CD4-positive, alpha-beta T cell treated with Interferon gamma for 1 hour (primary cell): ENCODE data around the gene OGA.

Experiments used
- DNase-seq: peaks from one replicate; pipeline ENCODE4 v3.0.0-alpha.2; 2020

The OGA gene

DNA sequence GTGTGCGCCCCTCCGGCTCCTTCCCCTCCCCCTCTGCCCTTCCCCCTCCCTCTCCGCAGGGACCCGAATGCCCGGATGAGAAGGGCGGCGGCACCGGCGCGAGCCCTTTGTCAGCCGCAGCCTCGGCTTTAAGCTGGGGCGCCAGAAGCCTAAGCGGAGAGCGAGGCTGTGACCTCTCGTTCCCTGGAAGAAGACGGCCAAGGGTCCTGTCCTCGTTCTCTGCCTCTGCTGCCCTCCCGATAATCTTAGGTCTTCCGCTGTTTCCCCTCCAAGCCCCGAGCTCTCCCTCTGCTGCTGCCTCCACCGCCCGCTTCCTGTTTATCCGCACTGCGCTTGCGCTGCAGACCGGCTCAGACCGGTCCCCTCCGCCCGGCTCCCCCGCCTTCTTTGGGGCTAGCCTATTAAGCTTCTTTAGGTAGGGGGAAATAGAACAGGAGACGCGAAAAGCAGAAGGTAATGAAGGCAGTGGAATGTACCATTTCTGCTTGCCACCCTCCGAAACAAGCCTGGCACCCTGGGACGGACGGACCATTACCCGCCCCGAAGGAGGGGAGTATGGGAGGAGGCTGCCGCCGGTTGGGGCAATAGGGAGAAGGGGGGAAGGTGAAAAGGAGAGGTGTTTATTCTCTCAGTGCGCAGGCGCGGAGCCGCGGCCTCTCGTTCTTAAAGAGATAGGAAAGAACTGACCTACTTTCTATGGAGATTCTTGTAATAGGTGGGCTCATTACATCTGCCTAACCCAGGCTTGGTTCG lies at the start of gene OGA:
OGA (minus strand) TSS at position 326 of the 753 bp plus-strand sequence. CDS start 422 bp downstream, outside the sequence.
- DNase-seq = peak; percentile 100

DNA sequence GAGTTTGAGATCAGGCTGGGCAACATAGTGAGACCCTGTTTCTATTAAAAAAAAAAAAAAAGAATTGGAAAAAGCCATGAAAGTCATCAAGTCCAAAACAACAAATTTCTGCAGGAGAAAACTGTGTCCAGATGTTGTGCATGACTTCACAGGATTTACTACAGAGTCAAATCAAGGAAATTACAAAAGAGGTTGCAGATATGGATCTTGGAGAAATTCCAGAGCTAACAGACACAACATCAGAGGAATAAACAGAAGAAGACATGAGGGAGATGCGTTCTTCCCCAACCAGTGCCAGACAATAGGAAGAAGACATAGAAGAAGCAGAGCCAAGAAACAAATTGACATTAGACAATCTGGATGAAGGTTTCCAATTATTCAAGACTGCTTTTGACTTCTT lies 49.7 kb upstream of the OGA start:
- no peak for DNase-seq

DNA sequence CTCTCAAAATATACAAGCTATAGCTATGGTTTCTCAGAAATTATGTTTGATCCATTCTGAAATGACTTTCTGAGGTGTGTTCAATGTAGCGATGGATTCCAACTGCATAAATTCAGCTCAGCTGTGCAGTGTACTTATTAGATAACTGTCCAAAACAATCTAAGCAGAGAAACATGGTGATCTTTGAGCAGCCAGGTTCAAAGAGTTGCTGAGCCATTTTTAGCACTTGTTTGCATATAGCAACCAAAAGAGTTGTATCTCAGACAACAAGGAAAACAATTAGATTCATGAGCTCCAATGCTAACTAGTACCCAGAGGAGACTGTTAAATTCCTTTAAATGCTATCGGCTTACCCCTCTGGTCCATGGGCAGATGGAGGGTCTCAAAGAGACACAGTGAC lies 41.3 kb upstream of the OGA start:
- DNase-seq = no peak

DNA sequence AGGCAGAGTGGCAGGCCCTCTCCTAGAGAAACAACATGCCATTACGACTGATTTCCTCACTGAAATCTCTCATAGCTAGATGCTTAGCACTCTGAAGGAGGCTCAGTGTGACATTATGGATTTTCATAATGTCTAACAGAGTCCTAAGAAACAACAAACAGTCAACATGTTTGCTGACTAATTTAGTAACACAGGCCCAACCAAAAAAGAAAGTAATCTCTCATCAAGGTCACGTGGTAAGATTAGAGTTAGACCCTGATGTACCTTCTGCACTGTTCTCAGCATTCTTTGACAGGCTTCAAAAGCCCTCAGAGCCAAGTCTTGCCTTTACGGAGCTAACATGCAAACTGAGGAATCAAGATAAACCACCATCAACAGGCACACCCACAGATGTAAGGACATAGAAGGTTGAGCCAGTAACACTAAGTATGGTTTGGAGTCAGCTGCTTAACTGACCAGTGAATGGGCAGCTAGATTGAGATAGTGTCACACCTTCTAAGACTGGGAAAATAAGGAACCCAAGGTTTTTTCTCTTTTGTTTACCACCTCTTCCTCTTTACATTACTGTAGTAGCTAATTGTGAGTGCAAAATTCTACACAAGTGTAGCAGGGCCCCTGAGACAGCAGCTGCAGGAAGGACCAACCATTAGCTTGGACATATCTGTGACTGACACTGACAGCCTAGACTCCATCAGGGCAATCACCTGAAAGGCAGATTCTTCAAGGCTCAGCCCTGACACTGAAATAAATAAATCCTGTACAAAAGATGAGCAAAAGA lies 40.7 kb upstream of the OGA start:
- no peak for DNase-seq

DNA sequence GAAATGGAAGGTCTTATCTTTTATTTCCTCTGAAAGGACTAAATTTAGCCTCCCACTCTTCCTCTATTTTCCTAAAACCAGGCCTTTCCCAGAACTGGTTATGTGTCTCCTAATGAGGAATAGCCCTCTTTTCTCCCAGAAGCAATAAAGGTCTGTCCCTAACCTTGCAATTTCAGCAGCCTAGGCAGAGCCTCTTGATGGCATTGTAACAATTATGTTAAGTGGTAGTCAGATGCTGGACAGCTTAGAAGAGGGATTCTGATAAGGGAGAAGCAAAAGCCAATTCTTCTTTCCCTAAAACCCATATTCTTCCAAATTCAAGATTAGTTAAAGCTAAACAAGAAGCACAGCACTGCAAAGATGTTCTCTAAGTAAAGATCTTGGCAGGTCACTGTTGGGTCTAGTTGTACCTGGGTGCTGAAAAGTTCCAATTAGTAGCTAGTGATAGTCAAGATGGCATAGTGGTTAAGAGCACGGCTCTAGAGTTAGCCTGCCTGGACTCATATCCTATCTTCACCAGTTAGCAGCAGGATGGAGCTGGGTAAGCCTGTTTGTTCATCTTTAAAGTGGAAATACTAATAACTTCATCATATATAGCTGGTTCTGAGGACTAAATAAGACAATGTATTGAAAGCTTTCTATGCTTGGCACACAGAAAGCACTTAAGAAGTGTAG lies 39.7 kb upstream of the OGA start:
- no peak for DNase-seq

DNA sequence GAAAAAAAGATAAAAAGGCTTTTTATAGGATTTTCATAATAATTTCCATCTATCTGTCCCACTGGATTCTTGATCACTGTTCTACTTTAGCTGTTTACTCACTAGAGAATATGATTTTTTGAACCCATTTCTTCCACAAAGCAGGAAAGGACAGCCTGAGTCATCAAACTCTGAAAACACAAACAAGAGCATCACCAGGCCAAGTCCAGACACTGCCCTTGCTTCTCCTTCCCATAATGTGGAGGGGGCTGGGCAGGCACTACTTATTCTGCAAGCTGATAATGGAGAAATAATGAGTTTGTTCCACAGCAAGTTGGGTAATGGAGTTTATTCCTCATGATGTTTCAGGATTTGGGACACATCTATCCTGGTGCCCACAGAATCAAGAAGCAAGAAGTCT lies 38.4 kb upstream of the OGA start:
- DNase-seq = no peak

DNA sequence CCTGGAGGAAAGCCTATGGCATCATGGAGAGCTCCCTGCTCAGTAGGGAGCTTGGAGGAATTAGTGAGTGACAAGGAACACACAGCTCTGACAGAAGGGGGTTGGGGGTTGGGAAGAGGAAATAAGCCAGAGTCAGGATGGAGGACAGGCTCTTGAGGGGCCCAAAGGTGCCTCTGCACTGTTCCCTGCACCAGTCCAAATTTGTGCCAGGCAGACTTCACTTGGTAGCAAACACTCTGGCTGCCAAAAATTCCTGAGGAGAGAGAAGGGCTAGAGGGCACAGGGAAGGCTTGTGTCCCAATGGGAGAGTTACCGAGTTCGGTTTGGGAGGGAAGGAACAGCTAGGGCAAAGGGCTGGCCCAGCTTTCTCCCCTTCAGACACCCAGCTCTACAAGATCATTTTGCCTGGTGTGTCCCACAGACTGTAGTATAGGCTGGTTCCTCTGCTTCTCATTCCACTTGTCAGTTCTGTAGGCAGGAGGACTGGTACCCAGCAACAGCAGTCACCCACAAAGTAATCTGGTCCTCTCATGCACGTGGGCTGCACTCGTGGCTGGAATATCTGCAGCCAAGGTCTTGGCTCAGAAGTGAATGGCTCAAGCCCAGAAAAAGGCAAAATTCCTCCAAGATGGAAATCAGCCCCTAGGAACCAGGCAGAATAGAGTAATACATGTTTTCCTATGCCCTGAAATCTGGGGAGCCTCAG lies 33.3 kb upstream of the OGA start:
- DNase-seq = no peak

DNA sequence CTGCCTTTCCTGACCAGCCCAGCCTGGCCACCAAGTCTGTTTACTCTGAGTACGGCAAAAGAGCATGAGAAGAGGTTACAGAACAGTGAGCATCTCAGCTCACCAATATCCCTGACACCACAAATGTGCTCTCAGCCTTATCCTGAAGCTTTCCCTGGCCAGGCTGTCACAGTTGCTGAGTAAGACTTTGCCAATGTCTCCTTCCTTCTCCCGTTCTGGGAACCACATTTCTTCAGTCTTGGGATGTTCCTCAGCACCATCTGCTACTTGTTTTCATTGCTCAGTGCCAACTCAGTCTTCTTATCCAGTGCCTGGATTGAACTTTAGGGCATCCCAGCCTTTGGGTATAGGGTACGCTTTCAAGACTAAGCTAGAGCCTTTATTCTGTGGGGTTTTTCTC lies 32.5 kb upstream of the OGA start:
- no peak for DNase-seq

DNA sequence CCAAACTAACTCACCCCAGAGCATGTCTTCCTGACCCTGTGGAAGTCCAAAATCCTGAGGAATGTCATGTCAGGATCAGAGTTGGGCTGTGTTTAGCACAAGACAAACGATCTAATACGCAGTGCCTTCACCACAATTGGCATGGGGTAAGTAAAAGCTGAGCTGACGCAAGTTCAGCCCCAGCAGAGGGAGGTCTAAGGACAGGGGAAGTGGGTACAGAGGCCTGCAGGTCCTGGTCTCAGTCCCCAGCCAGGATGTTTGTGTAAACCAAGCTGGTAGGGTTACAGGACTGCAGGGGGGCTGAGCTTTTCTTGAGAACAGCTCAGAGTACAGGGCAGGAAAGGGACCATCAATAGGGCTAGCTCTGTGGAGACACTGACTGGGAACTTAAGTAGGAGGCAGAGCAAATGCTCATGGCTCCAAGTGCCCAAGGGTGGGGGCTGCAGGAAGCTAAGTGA lies 30.7 kb upstream of the OGA start:
- DNase-seq = no peak

DNA sequence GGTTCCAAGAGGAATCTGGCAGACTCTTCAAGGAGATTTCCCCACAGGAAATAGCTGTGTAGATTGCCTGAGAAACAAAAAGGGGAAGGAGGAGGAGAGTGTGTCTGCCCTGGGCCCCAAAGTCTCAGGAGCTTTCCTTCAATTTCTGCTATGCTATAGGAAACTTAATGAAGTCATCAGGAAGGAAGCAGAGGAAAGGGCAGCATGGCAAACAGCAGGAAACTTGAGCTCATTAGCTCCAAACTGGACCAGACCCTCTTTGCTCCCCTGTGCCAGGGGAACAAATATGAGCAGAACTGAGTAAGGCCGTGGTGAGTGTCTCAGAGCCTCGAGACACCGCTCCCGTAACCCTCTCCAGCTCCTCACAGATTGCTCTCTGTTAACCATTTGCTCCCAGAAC lies 30.2 kb upstream of the OGA start:
- DNase-seq = no peak

DNA sequence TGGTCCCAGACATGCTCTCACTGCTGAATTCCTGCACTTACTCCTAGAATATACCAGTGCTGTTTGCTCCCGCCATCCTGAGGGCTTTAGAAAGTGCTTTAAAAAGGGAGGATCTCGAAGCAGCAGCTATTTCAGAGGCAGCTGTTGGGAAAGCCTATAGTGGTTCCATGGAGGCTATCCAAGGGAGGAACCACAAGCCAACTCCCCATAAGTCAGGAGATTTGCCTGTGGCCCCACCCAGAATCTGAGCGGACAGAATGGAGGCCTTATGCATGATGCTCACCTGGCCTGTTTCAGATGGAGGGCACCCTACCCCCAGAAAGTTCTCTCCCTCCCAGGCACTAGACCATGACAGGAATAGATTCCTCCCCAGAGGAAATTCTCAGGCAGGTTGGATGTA lies 27.6 kb upstream of the OGA start:
- no peak for DNase-seq

DNA sequence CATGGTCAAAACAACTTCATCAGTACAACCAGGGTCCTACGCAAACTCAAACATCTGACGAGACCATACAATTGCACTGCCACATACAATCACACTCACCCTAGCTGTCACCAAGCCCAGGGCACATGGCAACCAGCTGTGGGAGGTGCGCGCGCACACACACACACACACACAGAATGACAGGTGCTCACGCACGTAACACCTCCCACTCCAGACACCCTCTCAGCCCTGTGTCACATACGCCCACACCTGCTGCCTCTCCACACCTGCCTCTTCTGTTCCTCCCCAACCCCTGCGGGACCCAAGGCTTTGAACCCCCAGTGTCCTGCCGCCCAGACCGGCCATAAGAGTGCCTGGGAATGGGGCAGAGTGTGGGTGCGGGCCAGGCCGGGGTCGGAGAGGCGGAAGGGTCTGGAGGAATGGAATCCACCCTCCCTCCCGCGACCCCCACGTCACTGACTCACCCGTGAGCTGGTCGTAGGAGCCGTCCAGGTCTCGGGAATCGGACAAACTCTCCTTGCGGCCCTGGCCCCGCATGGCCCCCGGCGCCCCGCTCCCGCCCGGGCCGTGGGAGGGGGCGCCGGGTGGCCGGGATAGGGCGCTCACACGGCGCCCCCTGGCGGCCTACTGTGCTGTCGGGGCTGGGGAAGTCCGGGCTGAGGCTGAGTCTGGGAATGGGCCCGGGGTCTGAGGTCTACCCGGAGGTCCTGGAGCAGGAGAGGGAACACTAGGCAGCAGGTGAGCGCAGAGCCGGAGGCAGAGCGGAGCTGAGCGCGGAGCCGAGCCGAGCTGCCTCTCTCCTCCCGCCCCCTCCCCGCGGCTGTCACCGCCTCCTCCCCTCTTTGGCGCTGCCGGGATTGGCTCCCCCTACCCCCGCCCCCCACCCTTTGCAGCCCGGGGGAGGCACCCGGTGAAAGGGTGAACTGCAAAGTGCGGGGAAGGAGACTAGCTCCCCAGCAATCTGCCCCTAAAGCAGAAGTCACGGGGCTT lies 25.1 kb upstream of the OGA start, which contains the start of gene KCNIP2:
KCNIP2 (minus strand) TSS at position 769 of the 990 bp plus-strand sequence; CDS start at position 537, 232 bp downstream.
- DNase-seq = peak; percentile 75

DNA sequence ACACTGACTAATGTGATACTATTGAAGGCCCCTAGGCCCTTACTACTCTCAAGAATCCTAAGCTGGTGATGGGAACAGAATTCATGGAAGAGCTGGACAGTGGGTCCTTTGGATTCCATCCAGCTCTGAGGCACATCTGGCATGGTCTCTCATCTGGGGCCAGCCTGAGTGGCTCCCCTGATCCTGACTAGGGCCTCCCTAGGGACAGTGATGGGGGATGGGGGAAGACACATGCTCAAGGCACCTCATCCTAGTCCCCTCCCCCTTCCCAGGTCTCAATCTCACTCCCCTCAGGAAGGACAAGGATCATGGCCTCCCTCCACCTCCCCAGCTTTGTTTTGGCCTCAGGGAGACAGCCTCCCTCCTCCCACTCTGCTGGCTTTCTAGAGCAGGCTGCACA lies 23.6 kb upstream of the OGA start:
- no peak for DNase-seq

DNA sequence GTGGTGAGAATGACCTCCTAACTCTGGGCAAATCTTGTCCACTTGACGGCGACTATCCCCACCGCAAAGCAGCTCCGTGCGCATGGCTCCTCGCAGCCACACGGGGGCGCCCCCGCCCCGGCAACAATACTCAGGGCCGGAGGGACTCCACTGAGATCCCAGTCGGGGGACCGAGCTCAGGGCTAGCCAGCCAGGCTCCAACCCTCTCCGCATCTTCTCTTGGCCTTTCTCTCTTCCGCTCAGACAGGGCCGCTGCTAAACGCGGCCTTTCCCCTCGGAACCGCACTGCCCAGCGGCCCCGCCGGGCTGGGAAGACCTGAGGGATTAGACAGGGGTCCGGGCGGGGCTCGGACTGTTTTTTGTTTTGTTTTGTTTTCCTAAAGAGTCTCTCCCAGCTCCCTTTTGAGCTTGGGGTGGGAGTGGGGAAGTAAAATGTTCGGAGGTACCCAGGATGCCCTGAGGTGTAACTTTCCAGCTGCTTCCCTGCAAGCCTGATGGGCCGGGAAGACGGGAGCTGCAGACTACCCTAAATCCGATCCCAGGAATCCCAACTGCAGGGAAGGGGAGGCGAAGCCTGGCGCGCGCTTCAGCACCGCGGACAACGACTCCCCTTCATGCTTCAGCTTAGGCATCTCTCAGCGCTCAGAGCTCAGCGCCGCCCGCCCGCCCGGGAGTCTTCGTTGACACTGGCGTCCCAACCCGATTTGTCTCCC lies 22.7 kb upstream of the OGA start:
- DNase-seq = peak; percentile 75

DNA sequence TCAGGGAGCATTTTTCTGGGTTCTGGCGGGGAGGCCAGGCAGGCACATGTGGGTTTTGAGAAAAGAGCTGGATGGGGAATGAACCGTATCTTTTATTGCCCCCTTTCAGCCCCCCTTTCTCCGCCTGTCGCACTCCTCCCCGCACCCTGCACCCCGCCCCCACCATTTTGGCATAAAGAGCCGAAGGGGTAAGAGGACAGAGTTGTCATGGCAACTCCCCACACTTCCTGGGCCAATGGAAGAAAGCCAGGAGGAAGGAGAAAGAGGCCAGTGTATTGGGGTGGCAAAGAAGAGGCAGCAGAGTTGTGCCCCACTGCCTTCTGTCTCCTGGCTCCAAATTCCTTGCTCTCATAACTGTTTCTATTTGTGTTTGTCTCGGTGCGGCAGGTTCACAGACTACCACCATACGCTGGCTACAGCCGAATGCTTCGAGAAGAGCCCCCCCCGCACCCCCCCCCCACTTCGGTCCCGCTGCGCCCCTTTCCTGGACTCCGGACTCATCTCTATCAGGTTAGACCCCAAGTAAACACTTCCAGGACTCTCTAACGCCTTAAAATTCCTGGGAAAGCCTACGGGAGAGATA lies 21.9 kb upstream of the OGA start:
- no peak for DNase-seq

DNA sequence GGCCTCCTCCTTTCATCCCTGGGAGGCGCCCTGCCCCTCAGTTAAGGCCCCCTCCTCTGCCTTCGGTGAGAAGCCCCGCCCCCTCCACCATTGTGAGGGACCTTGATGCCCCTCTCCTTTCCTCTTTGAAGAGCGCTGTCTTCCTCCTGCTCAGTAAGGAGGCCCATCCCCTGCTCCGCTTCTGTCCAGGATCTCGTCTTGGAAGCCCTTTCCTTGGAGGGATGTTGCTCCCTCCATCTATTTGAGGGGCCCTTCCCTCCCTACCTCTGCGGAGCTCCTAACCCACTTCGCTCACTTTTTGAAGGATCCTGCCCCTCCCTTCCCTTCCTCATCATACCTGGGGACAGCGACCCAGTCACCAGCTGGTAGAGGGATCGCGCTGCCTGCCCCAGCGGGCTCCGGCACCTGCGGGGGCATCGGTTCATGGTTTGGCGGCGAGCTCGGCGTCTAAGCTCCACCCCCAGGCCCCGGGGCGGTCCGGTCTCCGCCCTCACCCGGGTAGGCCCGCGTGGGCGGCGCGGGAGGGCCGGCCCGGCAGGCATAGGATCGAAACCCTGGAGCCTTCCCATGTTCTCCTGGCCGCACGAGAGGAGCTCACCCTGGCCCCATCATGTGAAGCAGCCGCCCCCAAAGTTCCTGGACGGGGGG lies 21.3 kb upstream of the OGA start:
- peak; percentile 50 for DNase-seq

DNA sequence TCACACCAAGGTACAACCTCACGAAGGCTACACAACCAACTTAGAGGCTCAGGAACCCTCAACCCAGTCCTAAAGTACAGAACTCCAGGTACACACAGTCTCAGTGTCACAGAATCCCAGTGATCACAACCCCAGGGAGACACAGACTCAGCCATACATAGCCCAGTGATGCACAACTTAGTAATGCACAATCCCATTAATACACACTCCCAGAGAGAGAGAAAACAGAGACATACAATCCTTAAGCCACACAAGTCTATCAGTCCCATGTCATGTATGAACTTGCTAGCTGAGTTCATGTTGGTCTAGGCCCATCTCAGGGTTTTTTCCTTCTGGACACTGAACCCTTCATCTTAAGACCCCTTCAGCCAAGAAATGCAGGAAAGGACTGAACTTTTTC lies 20.8 kb upstream of the OGA start:
- no peak for DNase-seq

DNA sequence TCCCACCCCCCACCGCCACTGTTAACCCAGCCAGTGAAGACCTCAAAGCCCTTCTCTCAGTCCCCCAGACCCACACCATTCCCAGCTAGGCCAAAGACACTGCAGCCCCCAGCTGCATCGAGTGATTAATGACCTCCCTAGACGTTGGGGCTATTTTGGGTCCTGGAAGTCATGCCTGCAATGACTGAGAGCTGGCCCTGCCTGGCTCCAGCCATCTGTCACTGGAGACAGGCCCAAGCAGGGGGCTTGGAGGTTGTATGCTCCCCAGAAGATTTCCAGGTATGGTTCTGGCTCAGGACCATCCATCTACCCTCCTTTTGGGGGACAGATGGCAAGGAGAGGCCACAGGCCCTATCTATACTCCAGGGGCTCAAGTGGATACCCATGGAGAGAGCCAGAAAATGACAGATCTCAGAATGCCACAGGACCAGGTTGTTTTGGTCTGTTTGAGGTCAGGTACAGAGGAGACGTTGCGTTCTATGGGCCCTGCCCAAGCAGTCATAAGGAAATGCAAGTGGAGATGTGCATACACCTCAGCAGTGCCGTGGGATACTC lies 20.2 kb upstream of the OGA start:
- DNase-seq = no peak

DNA sequence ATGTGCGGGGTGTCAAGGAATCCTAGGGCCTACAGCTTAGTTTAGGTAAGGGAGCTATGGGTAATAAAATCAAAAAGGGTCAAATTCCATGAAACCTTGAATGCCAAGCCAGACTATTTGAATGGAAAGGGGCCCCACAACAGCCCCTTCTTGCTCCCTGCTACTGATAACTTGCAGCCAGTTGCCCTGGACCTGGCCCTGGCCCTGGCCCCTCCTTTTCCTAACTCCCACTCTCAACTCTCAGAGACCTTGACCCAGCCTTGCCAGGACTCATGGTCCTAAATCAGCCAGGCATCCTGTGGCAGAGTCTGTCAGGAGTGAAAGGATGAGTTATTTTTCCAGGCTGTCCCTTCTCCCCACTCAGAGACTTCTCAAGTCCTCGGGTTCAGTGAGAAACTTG lies 19.5 kb upstream of the OGA start:
- no peak for DNase-seq

DNA sequence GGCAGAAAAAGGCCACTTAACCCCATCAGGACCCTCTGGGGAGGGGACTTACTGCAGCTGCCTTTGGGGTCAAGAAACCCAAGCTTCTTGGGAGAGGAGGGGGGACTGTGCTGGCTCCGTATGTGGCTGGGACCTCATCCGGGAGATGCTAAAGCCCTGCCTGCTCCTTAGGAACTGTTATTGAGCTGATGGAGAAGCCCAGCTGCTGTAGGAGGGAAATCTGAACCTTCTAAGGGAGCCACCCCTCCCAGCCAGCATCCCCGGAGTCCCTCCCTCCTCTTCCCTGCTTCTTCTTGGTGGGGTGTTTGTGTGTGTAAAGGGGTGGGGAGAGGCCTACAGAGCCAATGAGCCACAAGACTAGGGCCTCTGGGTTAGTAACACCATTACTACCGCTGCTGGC lies 17.1 kb upstream of the OGA start:
- no peak for DNase-seq
